ENCODE data around the gene ENPP4. TPM values are rescaled to one million over a fixed set of nuclear protein-coding genes. Genes with fewer than 3 reads are reported as not detected.
"Not testable (repeated sequence)": the region's sequence is repeated elsewhere in the genome, so short reads cannot be mapped to it uniquely, and the experiment has no call there.

ENPP4 gene, protein sequence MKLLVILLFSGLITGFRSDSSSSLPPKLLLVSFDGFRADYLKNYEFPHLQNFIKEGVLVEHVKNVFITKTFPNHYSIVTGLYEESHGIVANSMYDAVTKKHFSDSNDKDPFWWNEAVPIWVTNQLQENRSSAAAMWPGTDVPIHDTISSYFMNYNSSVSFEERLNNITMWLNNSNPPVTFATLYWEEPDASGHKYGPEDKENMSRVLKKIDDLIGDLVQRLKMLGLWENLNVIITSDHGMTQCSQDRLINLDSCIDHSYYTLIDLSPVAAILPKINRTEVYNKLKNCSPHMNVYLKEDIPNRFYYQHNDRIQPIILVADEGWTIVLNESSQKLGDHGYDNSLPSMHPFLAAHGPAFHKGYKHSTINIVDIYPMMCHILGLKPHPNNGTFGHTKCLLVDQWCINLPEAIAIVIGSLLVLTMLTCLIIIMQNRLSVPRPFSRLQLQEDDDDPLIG
- 10 to 100 TPM; 10.0 to 15.1 (median 12.7) TPM for polyA plus RNA-seq (ENCODE audit: insufficient read depth in 1 of 5, insufficient read length in 5 of 5, low replicate concordance in 1 of 5)
- long read RNA-seq, donor 1, full-length matches to known transcripts, result 5 of 5 reads
- long read RNA-seq, donor 1, partial matches to known transcripts, result 0 of 5 reads
- long read RNA-seq, donor 1, other reads (novel, unspliced or antisense), result 0 of 5 reads
- long read RNA-seq, donor 2, full-length matches to known transcripts, result 3 of 3 reads
- long read RNA-seq, donor 2, partial matches to known transcripts, result 0 of 3 reads
- long read RNA-seq, donor 2, other reads (novel, unspliced or antisense), result 0 of 3 reads
- long read RNA-seq, donor 3, full-length matches to known transcripts, result 1 of 1 reads
- long read RNA-seq, donor 3, partial matches to known transcripts, result 0 of 1 reads
- long read RNA-seq, donor 3, other reads (novel, unspliced or antisense), result 0 of 1 reads
- long read RNA-seq, donor 4, full-length matches to known transcripts, result 2 of 2 reads
- long read RNA-seq, donor 4, partial matches to known transcripts, result 0 of 2 reads
- long read RNA-seq, donor 4, other reads (novel, unspliced or antisense), result 0 of 2 reads
- long read RNA-seq, donor 5, full-length matches to known transcripts, result 1 of 1 reads
- long read RNA-seq, donor 5, partial matches to known transcripts, result 0 of 1 reads
- long read RNA-seq, donor 5, other reads (novel, unspliced or antisense), result 0 of 1 reads
- long read RNA-seq, donor 6, full-length matches to known transcripts, result 3 of 3 reads
- long read RNA-seq, donor 6, partial matches to known transcripts, result 0 of 3 reads
- long read RNA-seq, donor 6, other reads (novel, unspliced or antisense), result 0 of 3 reads
- long read RNA-seq, donor 7, full-length matches to known transcripts, result 5 of 5 reads
- long read RNA-seq, donor 7, partial matches to known transcripts, result 0 of 5 reads
- long read RNA-seq, donor 7, other reads (novel, unspliced or antisense), result 0 of 5 reads
- long read RNA-seq, donor 8, full-length matches to known transcripts, result 1 of 1 reads
- long read RNA-seq, donor 8, partial matches to known transcripts, result 0 of 1 reads
- long read RNA-seq, donor 8, other reads (novel, unspliced or antisense), result 0 of 1 reads

DNA sequence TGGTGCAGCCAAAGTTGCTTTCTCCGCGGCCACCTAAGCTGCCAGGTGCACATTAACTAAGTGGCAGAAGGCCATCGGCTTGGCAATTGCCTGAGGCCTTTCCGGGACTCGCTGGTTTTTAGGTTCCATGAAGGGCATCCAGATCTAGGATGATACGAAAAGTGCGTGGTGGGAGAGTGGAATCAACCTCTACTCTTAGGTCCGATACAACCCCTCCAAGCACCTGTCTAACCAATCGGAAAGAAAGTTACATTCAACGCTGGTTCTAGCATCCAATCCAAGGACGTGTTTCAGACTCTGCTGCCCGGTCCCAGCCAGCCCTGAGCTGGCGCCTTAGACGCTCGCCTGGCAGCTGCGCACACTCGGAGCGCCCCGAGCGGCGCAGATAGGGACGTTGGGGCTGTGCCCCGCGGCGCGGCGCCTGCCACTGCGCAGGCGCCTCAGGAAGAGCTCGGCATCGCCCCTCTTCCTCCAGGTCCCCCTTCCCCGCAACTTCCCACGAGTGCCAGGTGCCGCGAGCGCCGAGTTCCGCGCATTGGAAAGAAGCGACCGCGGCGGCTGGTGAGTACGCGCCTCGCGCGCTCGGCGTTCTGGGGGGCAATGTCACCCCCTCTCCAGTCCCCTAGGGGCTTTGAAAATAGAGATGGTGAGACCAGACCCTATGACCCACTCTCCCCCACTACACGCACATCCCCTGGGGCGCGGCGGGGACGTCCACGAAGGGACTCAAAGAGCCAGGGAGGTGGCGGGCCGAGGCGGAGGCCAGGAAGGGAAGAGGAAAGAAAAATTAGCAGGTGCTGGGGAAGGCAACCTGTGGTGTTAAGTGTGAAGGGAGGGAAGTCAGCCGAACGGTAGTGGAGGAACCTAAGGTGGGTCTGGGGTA lies at the start of gene ENPP4:
TSS of gene ENPP4 (plus strand) at position 361 of the 883 bp plus-strand sequence. CDS start 9,595 bp downstream, outside the sequence.
- DNase-seq, result peak; percentile 87 to 91

GRCh38 chr6:46080111-46080510 lies 49.7 kb upstream of the ENPP4 start:
- no peak for DNase-seq

GRCh38 chr6:46085688-46086087 lies 44.1 kb upstream of the ENPP4 start:
- DNase-seq, result not testable (repeated sequence)

- peak; percentile 29 to 60 for DNase-seq
Measured at GRCh38 chr6:46090115-46091079, 39.4 kb upstream of the ENPP4 start.

DNA sequence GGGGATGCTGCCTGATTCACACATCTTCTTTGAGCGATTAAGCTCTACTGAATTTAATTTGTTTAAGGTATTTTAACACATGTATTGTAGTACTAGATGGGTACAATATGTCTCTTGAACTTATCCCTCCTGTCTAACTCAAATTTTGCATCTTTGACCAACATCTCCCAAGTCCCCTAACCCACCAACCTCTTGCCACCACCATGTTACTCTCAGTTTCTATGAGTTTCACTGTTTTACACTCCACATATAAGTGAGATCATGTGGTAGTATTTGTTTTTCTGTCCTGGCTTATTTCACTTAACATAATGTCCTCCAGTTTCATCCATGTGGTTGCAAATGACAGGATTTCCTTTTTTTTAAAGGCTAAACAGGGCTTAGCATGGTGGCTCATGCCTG lies 38.7 kb upstream of the ENPP4 start:
- DNase-seq, result no peak

DNA sequence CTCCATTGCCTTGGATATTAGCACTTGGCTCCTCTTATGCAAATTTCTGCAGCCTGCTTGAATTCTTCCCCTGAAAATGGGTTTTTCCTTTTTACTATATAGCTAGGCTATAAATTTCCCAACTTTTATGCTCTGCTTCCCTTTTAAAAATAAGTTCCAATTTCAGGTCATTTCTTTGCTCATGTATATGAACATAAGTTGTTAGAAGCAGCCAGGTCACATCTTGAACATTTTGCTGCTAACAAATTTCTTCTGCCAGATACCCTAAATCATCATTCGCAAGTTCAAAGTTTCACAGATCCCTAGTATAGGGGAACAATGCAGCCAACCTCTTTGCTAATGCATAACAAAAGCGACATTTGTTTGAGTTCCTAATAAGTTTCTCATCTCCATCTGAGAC lies 34.5 kb upstream of the ENPP4 start:
- no peak for DNase-seq

DNA sequence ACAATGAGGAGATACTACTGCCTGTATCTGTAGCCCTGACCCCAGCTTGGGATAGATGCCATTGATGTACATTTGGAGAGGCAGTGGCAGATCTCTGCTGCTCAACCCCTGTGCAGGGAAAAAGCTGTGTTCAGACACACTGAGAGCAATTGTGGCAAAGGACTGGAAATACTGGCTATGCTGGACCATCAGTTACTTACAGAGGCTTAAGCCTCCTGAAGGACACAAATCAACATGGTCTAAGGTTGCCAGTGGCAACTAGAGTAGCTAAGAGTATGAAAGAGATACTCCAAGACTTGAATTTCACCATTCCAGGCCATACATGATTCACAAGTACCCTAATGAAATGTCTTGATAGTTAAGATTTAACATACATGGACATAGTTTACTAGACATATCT lies 32.4 kb upstream of the ENPP4 start:
- peak; percentile 27 to 38 for DNase-seq

- DNase-seq, result peak; percentile 31 to 35
Measured at GRCh38 chr6:46098678-46099077, 31.1 kb upstream of the ENPP4 start.

GRCh38 chr6:46099952-46100351 lies 29.8 kb upstream of the ENPP4 start:
- no peak for DNase-seq

- no peak for DNase-seq
Measured at GRCh38 chr6:46102123-46102522, 27.7 kb upstream of the ENPP4 start.

- no peak for DNase-seq
Measured at GRCh38 chr6:46103441-46104115, 26.2 kb upstream of the ENPP4 start.

DNA sequence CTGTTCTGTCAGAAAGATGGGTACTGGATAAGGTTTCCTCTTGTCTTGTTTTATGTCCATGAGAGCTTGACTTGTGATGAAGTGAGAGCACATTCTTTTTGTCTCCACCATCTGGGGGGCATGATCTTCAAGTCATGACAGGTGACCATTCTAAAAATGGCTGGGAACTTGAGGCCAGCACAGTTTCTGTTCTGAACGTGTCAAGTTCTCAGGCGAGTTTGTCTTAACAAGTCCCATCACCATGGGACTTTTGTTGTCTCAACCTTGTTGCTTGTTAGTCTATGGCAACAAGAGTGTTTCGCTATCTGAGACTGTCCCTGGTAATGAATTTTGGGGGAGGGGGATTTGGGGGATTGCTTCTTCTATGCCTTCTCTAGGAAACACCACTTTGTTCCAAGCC lies 25.6 kb upstream of the ENPP4 start:
- DNase-seq, result no peak

GRCh38 chr6:46105568-46105967 lies 24.2 kb upstream of the ENPP4 start:
- no peak for DNase-seq

- no peak for DNase-seq
Measured at GRCh38 chr6:46113370-46113769, 16.4 kb upstream of the ENPP4 start.

GRCh38 chr6:46115634-46116033 lies 14.2 kb upstream of the ENPP4 start:
- no peak for DNase-seq

GRCh38 chr6:46116289-46116688 lies 13.5 kb upstream of the ENPP4 start:
- DNase-seq, result no peak

GRCh38 chr6:46118157-46118556 lies 11.6 kb upstream of the ENPP4 start:
- no peak for DNase-seq

- DNase-seq, result no peak
Measured at GRCh38 chr6:46118836-46119235, 11.0 kb upstream of the ENPP4 start.

Data from right lung (tissue), 10 donors.